K562 (cell line): ENCODE results near the gene OR1N1. TPM values are rescaled to one million over a fixed set of nuclear protein-coding genes. Genes with fewer than 3 reads are reported as not detected.

Experiments used
- ATAC-seq: fragments of 200-7000 bp; cut with Tn5 transposase; 3 replicates; pipeline ENCODE4 v1.9.1; 2020; ENCODE audit warnings: moderate library complexity
- BruUV-seq: library from RNA; stranded (reverse); fragments of 400-500 nt; replicated peaks from 2 replicates; lab custom pipeline; 2021; lab: Mats Ljungman, UMichigan
- CTCF ChIA-PET: fragments of 300-600 bp; formaldehyde crosslinking; extraction: SDS; loops from one replicate; lab custom pipeline; 2021; ENCODE audit warnings: low intra/inter-chr PET ratio; lab: Yijun Ruan, JAX
- POLR2A ChIA-PET: fragments of 300-600, 350-650 bp; sonication (Branson Sonifier 250); formaldehyde crosslinking; extraction: SDS; loops from one replicate; lab custom pipeline; 2021; ENCODE audit warnings: antibody characterized with exemption, inconsistent platforms; lab: Yijun Ruan, JAX
- DNase-seq, 4 experiments: peaks; one replicate each; pipeline versions ENCODE4 v3.0.0 to v3.0.0-alpha.2; 2011 to 2018; ENCODE audit warnings: low spot score in 3 of 4, mixed read lengths in 3 of 4; ENCODE audit errors: extremely low read depth in 1 of 4
- FAIRE-seq: peaks from 2 replicates; lab custom pipeline; 2011; peaks lifted over from hg19 to GRCh38; lab: Jason Lieb, UNC
- H2AFZ ChIP-seq: 2 replicates; pipeline ENCODE4 v1.6.0; 2011; ENCODE audit warnings: low read depth, low read length, control low read depth, inconsistent platforms
- H3K27ac ChIP-seq: fragments of 200-600 bp; 3 replicates; pipeline ENCODE4 v1.8.0; 2011; ENCODE audit warnings: low read depth, mild to moderate bottlenecking, control low read depth, inconsistent platforms, low read length, moderate library complexity, mixed read lengths; ENCODE audit errors: extremely low read depth
- H3K27me3 ChIP-seq, 2 experiments: fragments of 300-600 bp in 1 of 2; 2 replicates in 1 of 2; 3 replicates in 1 of 2; pipeline versions ENCODE4 v1.6.0 to v1.8.0; 2011; ENCODE audit warnings: inconsistent platforms in 2 of 2, low read length in 2 of 2, mild to moderate bottlenecking in 1 of 2, mixed read lengths in 1 of 2, moderate library complexity in 1 of 2; ENCODE audit not compliant: control insufficient read depth in 2 of 2, insufficient read depth in 2 of 2
- H3K36me3 ChIP-seq: fragments of 300-600 bp; 3 replicates; pipeline ENCODE4 v1.8.0; 2011; ENCODE audit warnings: mild to moderate bottlenecking, low read length, inconsistent platforms; ENCODE audit not compliant: control insufficient read depth, insufficient read depth
- H3K4me1 ChIP-seq, 2 experiments: fragments of 200-600 bp in 1 of 2; replicated peaks in 1 of 2; 2 replicates in 1 of 2; 3 replicates in 1 of 2; pipeline versions ENCODE4 v1.5.1 to v1.8.0; 2011; ENCODE audit warnings: inconsistent platforms in 2 of 2, low read length in 2 of 2, mild to moderate bottlenecking in 1 of 2, mixed read lengths in 1 of 2, moderate library complexity in 1 of 2; ENCODE audit not compliant: control insufficient read depth in 2 of 2, insufficient read depth in 2 of 2
- H3K4me2 ChIP-seq: 2 replicates; pipeline ENCODE4 v1.6.1; 2011; ENCODE audit warnings: low read length, control low read depth, inconsistent platforms, mixed read lengths; ENCODE audit not compliant: insufficient read depth
- H3K4me3 ChIP-seq: fragments of 200-600 bp; sonication (generic), shearing (Covaris generic); 2 replicates; pipeline ENCODE4 v1.5.1; 2016; ENCODE audit warnings: control low read depth, inconsistent platforms
- H3K79me2 ChIP-seq: fragments of 200-600 bp; 3 replicates; pipeline ENCODE4 v1.8.0; 2011; ENCODE audit warnings: low read length, inconsistent platforms; ENCODE audit not compliant: control insufficient read depth, insufficient read depth
- H3K9ac ChIP-seq, 2 experiments: 2 replicates each; pipeline versions ENCODE4 v1.6.0 to v1.6.1; 2011; ENCODE audit warnings: low read depth in 2 of 2, low read length in 2 of 2, control low read depth in 1 of 2, inconsistent platforms in 1 of 2, mild to moderate bottlenecking in 1 of 2, mixed read lengths in 1 of 2; ENCODE audit not compliant: insufficient read depth in 1 of 2
- H3K9me1 ChIP-seq: one replicate; pipeline ENCODE4 v1.6.0; 2011; ENCODE audit warnings: inconsistent platforms, mild to moderate bottlenecking, low read length, moderate library complexity; ENCODE audit not compliant: control insufficient read depth, insufficient read depth
- H3K9me3 ChIP-seq: replicated peaks from 2 replicates; pipeline ENCODE4 v1.5.1; 2011; ENCODE audit warnings: low read depth, low read length, inconsistent platforms; ENCODE audit not compliant: control insufficient read depth, insufficient read depth
- H4K20me1 ChIP-seq: replicated peaks from 2 replicates; pipeline ENCODE4 v1.6.1; 2011; ENCODE audit warnings: low read length, inconsistent platforms, mixed read lengths; ENCODE audit not compliant: control insufficient read depth, insufficient read depth
- NR2F6 ChIP-seq: fragments of 450-650 bp; formaldehyde crosslinking; IDR thresholded peaks from 2 replicates; pipeline ENCODE4 v1.4.0; 2020; ENCODE audit warnings: mild to moderate bottlenecking
- PPARD ChIP-seq: fragments of 250-450 bp; sonication (Bioruptor Pico); IDR thresholded peaks from 2 replicates; pipeline ENCODE4 v1.8.0; 2022; ENCODE audit warnings: inconsistent platforms, mild to moderate bottlenecking, moderate library complexity
- SMARCA4 ChIP-seq: fragments of 450-650 bp; IDR thresholded peaks from 2 replicates; pipeline ENCODE4 v1.6.1; 2016
- XRCC3 ChIP-seq: fragments of 450-650 bp; IDR thresholded peaks from 2 replicates; pipeline ENCODE4 v1.6.1; 2017; ENCODE audit warnings: mild to moderate bottlenecking, moderate library complexity
- WGBS: fragments of 100-300 bp; shearing (Covaris generic); methylation state at CpG from one replicate; pipeline ENCODE4 v1.1.6; 2016; ENCODE audit warnings: low coverage, mixed read lengths; ENCODE audit not compliant: insufficient coverage; ENCODE audit errors: missing lambda C conversion rate; 5-methylcytosine and 5-hydroxymethylcytosine counted together
- in situ Hi-C: fragments of 300-500 bp; cut with MboI; formaldehyde crosslinking; loops from 4 replicates; pipeline ENCODE4 v1.15.0; 2018; ENCODE audit warnings: inconsistent platforms, mixed read lengths
- intact Hi-C: fragments of 100-400 bp; cut with micrococcal nuclease; formaldehyde crosslinking; loops from 2 replicates; pipeline ENCODE4 v1.14.2; 2022
- polyA plus RNA-seq, 8 experiments: library from polyadenylated mRNA; depleted of rRNA in 4 of 8; stranded (reverse) in 5 of 8; unstranded in 3 of 8; fragments of >200 nt; fragmentation: Nextera tagmentation in 2 of 8; fragmentation: Illumina TruSeq in 1 of 8; extraction: Ambion mirVana in 2 of 8; extraction: Trizol in 1 of 8; gene quantifications; 2 replicates each; pipeline versions ENCODE4 v1.2.1 to v1.2.3, GENCODE V29; 2011 to 2014; ENCODE audit warnings: inconsistent platforms in 1 of 8, missing spikeins in 1 of 8
- total RNA-seq, 7 experiments: library from RNA; depleted of rRNA in 6 of 7; stranded (reverse); fragments of >200 nt in 6 of 7; fragmentation: Illumina TruSeq in 2 of 7; extraction: Trizol in 2 of 7; gene quantifications; 2 replicates each; pipeline versions ENCODE4 v1.2.1 to v1.2.3, GENCODE V29; 2011 to 2021; ENCODE audit warnings: low replicate concordance in 1 of 7
- TF ChIP-seq, protein P1 (sequence below): fragments of 450-650 bp; IDR thresholded peaks from 2 replicates; pipeline ENCODE4 v1.6.1; 2016; ENCODE audit warnings: low read depth

OR1N1 gene
- total and polyA plus RNA-seq, 9 of the 15 experiments (the other 6 are each of a cell fraction or from before 2014, with no cell fraction given): not detected

GRCh38 chr9:122518226-122518625, 8.9 kb downstream of the OR1N1 start (continued):
- TF ChIP-seq, protein P1, sequence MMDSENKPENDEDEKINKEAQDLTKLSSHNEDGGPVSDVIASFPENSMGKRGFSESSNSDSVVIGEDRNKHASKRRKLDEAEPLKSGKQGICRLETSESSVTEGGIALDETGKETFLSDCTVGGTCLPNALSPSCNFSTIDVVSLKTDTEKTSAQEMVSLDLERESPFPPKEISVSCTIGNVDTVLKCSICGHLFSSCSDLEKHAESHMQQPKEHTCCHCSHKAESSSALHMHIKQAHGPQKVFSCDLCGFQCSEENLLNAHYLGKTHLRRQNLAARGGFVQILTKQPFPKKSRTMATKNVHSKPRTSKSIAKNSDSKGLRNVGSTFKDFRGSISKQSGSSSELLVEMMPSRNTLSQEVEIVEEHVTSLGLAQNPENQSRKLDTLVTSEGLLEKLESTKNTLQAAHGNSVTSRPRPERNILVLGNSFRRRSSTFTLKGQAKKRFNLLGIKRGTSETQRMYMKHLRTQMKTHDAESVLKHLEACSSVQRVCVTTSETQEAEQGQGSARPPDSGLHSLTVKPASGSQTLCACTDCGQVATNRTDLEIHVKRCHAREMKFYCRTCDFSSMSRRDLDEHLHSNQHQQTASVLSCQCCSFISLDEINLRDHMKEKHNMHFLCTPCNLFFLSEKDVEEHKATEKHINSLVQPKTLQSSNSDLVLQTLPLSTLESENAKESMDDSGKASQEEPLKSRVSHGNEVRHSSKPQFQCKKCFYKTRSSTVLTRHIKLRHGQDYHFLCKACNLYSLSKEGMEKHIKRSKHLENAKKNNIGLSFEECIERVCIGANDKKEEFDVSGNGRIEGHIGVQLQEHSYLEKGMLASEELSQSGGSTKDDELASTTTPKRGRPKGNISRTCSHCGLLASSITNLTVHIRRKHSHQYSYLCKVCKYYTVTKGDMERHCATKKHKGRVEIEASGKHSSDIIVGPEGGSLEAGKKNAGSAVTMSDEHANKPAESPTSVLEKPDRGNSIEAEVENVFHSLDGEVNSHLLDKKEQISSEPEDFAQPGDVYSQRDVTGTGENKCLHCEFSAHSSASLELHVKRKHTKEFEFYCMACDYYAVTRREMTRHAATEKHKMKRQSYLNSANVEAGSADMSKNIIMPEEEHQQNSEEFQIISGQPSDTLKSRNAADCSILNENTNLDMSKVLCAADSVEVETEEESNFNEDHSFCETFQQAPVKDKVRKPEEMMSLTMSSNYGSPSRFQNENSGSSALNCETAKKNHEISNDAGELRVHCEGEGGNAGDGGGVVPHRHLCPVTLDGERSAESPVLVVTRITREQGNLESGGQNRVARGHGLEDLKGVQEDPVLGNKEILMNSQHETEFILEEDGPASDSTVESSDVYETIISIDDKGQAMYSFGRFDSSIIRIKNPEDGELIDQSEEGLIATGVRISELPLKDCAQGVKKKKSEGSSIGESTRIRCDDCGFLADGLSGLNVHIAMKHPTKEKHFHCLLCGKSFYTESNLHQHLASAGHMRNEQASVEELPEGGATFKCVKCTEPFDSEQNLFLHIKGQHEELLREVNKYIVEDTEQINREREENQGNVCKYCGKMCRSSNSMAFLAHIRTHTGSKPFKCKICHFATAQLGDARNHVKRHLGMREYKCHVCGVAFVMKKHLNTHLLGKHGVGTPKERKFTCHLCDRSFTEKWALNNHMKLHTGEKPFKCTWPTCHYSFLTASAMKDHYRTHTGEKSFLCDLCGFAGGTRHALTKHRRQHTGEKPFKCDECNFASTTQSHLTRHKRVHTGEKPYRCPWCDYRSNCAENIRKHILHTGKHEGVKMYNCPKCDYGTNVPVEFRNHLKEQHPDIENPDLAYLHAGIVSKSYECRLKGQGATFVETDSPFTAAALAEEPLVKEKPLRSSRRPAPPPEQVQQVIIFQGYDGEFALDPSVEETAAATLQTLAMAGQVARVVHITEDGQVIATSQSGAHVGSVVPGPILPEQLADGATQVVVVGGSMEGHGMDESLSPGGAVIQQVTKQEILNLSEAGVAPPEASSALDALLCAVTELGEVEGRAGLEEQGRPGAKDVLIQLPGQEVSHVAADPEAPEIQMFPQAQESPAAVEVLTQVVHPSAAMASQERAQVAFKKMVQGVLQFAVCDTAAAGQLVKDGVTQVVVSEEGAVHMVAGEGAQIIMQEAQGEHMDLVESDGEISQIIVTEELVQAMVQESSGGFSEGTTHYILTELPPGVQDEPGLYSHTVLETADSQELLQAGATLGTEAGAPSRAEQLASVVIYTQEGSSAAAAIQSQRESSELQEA: no peak
- TF ChIP-seq SMARCA4 (no peak), NR2F6 (no peak)
- TF ChIP-seq, all 486 proteins: peak for 0

DNA sequence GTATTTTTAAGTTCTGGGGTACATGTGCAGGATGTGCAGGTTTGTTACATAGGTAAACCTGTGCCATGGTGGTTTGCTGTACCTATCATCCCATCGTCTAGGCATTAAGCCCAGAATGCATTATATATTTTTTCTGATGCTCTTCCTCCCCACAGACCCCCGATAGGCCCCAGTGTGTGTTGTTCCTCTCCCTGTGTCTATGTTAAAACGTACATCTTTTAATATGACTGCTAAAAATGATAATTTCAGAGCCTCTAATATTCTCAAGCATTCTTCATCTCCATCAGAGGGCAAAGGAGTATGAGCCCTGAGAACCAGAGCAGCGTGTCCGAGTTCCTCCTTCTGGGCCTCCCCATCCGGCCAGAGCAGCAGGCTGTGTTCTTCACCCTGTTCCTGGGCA, 16.6 kb downstream of the OR1N1 start, which contains the start of gene OR1J2:
Gene OR1J2 (plus strand): TSS at position 301 of the 400 bp plus-strand sequence. CDS start 0 bp downstream, at position 301.
- H3K27me3 ChIP-seq: peaks cover 5 to 6% of the 10 kb centered on the region in 2 experiments; a peak in 4 of 5 replicates
- WGBS: 0% methylated on average over 6 of the region's 6 CpGs
- DNase-seq: no peak

More for the DNA sequence above, 16.6 kb downstream of the OR1N1 start, which contains the start of gene OR1J2:
- Histone ChIP-seq H3K9me3 (no peaks in the 10 kb centered on the region), H3K9me1 (no peaks in the 10 kb centered on the region), H3K36me3 (no peaks in the 10 kb centered on the region), H3K4me1 (no peaks in the 10 kb centered on the region), H3K9ac (no peak within 1 kb of the TSS), H3K79me2 (no peaks in the 10 kb centered on the region), H3K4me2 (no peak within 1 kb of the TSS), H4K20me1 (no peaks in the 10 kb centered on the region), H3K27ac (no peak within 1 kb of the TSS), H3K4me3 (no peak within 1 kb of the TSS)
- in situ Hi-C loops (no loop called here), intact Hi-C loops (no loop called here)
- FAIRE-seq (no peak), ATAC-seq (no peak)
- CTCF ChIA-PET: no interaction called here
- no TSS peak for BruUV-seq
- POLR2A ChIA-PET: no interaction called here
- TF ChIP-seq XRCC3 (no peak), PPARD (CRISPR knock-in tag) (no peak)
- TF ChIP-seq, all 486 proteins: peak for 0
- H2AFZ ChIP-seq: no peak within 1 kb of the TSS
